H1 (cell line): ENCODE results near the gene TXNIP. TPM values are rescaled to one million over a fixed set of nuclear protein-coding genes. Genes with fewer than 3 reads are reported as not detected.

Source experiments
- BACH1 ChIP-seq: IDR thresholded peaks from 2 replicates; pipeline ENCODE4 v1.6.1; 2012; ENCODE audit warnings: low read length, improper control_type of control experiment
- BCL11A ChIP-seq, 2 experiments: IDR thresholded peaks; one replicate each; pipeline ENCODE4 v1.6.1; 2011; ENCODE audit warnings: low read depth in 2 of 2, low read length in 2 of 2, mild to moderate bottlenecking in 2 of 2
- CEBPB ChIP-seq: IDR thresholded peaks from 2 replicates; pipeline ENCODE4 v1.6.1; 2012; ENCODE audit warnings: low read depth, low read length
- CHD7 ChIP-seq: fragments of 300-600 bp; sonication (generic); IDR thresholded peaks from 2 replicates; pipeline ENCODE4 v1.7.1; 2012; ENCODE audit warnings: low read length, moderate library complexity, mild to moderate bottlenecking, inconsistent platforms; ENCODE audit not compliant: insufficient replicate concordance
- FOSL1 ChIP-seq: IDR thresholded peaks from 2 replicates; pipeline ENCODE4 v1.6.1; 2011; ENCODE audit warnings: mild to moderate bottlenecking, low read depth, low read length, moderate library complexity; ENCODE audit not compliant: insufficient read depth
- NANOG ChIP-seq: IDR thresholded peaks from 2 replicates; pipeline ENCODE4 v1.6.1; 2011; ENCODE audit warnings: low read length, low read depth, mild to moderate bottlenecking, inconsistent platforms; ENCODE audit not compliant: insufficient read depth, poor library complexity, severe bottlenecking
- NRF1 ChIP-seq: IDR thresholded peaks from 2 replicates; pipeline ENCODE4 v1.6.1; 2011; ENCODE audit warnings: mild to moderate bottlenecking, low read depth, low read length, improper control_type of control experiment
- SUZ12 ChIP-seq: fragments of 200-600 bp; sonication (generic); IDR thresholded peaks from 2 replicates; pipeline ENCODE4 v1.6.1; 2012; ENCODE audit warnings: mild to moderate bottlenecking, inconsistent platforms, low read length, moderate library complexity, mixed read lengths
- TAF1 ChIP-seq: IDR thresholded peaks from 2 replicates; pipeline ENCODE4 v1.6.1; 2011; ENCODE audit warnings: mild to moderate bottlenecking, low read depth, low read length
- polyA plus RNA-seq, 7 experiments: library from polyadenylated mRNA; depleted of rRNA in 3 of 7; stranded (reverse) in 5 of 7; unstranded in 2 of 7; fragments of >200 nt in 5 of 7; fragments of 200-250 nt in 2 of 7; gene quantifications; 1 replicate in 5 of 7; 2 replicates in 1 of 7; 4 replicates in 1 of 7; pipeline versions ENCODE4 v1.2.1 to v1.2.3, GENCODE V29; 2011 to 2013; ENCODE audit warnings: missing spikeins in 2 of 7, mixed read lengths in 2 of 7
- total RNA-seq: library from RNA; stranded (reverse); fragmentation: NEBNext Ultra II Directional; extraction: Animal tissue kit (Norgen Biotek cat#: 25700); gene quantifications from 2 replicates; pipeline ENCODE4 v1.2.1, GENCODE V29; 2021
- TF ChIP-seq, protein P1 (sequence below): IDR thresholded peaks from 2 replicates; pipeline ENCODE4 v1.6.1; 2012; ENCODE audit warnings: inconsistent platforms

Gene TXNIP
- total and polyA plus RNA-seq, 2 of the 8 experiments (the other 6 are each of a cell fraction or from before 2014, with no cell fraction given): 12.3 to 56.8 TPM

DNA sequence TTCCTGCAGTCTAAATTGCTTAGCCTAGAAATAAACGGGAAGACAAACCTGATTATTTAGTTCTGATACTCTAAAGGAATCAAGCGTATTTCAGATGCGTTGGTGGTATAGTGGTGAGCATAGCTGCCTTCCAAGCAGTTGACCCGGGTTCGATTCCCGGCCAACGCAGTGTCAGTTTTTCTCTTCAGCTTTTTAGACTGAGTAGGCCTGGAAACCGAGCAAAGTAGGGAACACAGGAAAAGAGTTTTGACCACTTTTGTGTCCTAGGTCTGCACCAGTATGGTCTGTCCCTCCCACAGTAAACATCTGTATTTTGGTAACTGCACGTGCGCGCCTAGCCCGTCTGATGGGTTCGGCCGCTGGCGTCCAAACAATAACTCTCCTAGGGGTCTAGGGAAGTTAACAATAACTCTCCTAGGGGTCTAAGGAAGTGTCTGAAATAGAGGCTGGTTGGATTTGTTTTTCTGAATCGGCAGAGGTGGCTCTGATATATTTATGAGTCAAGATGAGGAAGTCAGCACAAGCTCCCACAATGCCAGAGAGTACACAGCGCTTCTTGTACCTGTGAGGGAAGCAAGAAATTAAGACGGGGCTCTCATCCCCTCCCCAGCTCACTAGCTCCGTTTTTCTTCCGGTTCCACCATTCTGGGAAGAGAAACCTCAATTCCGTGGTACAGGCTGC lies 40.7 kb upstream of the TXNIP start (continued):
- TF ChIP-seq CEBPB: peak; percentile 64; the same call in 1 of the 2 replicates
- no peak for TF ChIP-seq CHD7
- TF ChIP-seq, protein P1, sequence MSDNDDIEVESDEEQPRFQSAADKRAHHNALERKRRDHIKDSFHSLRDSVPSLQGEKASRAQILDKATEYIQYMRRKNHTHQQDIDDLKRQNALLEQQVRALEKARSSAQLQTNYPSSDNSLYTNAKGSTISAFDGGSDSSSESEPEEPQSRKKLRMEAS: peak; percentile 67
- no peak for TF ChIP-seq BCL11A (IDR thresholded peaks at IDR 0.05; ENCODE audit: low read depth in 2 of 2, low read length in 2 of 2)
- no peak for TF ChIP-seq BACH1
- no peak; the same call in 1 of the 2 replicates for TF ChIP-seq TAF1
- no peak for TF ChIP-seq FOSL1
- no peak for TF ChIP-seq NANOG
- TF ChIP-seq NRF1: peak; percentile 35; the same call in 1 of the 2 replicates
- TF ChIP-seq SUZ12: no peak
